Stimulated activated CD8-positive, alpha-beta memory T cell treated with anti-CD3 and anti-CD28 coated beads, Interleukin-15, amount 100 ng/mL, for 24 hours (primary cell): ENCODE results near the gene CYP26B1.

ENCODE experiments used
- DNase-seq: peaks from one replicate; pipeline ENCODE4 v3.0.0-alpha.2; 2020; ENCODE audit warnings: low read depth

CYP26B1 gene

GRCh38 chr2:72129681-72130340, 17.9 kb downstream of the CYP26B1 start:
- DNase-seq, result no peak

- DNase-seq, result no peak
These were observed 18.8 kb downstream of the CYP26B1 start for GRCh38 chr2:72128843-72129227.

GRCh38 chr2:72128059-72128842, 19.4 kb downstream of the CYP26B1 start:
- no peak for DNase-seq

GRCh38 chr2:72127401-72128058, 20.1 kb downstream of the CYP26B1 start:
- no peak for DNase-seq

GRCh38 chr2:72126186-72127100, 21.2 kb downstream of the CYP26B1 start:
- DNase-seq, result no peak

- DNase-seq, result no peak
These were observed 23.3 kb downstream of the CYP26B1 start for GRCh38 chr2:72124376-72124775.

- no peak for DNase-seq
These were observed 26.5 kb downstream of the CYP26B1 start for GRCh38 chr2:72121153-72121552.

- DNase-seq, result no peak
These were observed 28.7 kb downstream of the CYP26B1 start for GRCh38 chr2:72118951-72119350.

GRCh38 chr2:72118386-72118785, 29.3 kb downstream of the CYP26B1 start:
- no peak for DNase-seq

- no peak for DNase-seq
These were observed 29.9 kb downstream of the CYP26B1 start for GRCh38 chr2:72117718-72118117.

GRCh38 chr2:72117029-72117428, 30.6 kb downstream of the CYP26B1 start:
- DNase-seq, result no peak

- DNase-seq, result no peak
These were observed 31.6 kb downstream of the CYP26B1 start for GRCh38 chr2:72116081-72116533.

- DNase-seq, result no peak
These were observed 32.3 kb downstream of the CYP26B1 start for GRCh38 chr2:72115110-72116080.

- no peak for DNase-seq
These were observed 33.0 kb downstream of the CYP26B1 start for GRCh38 chr2:72114693-72115051.

GRCh38 chr2:72113847-72114692, 33.6 kb downstream of the CYP26B1 start:
- no peak for DNase-seq

GRCh38 chr2:72112981-72113846, 34.4 kb downstream of the CYP26B1 start:
- DNase-seq, result no peak

- no peak for DNase-seq
These were observed 35.3 kb downstream of the CYP26B1 start for GRCh38 chr2:72112401-72112800.

GRCh38 chr2:72111061-72111460, 36.6 kb downstream of the CYP26B1 start:
- no peak for DNase-seq

- DNase-seq, result no peak
These were observed 37.8 kb downstream of the CYP26B1 start for GRCh38 chr2:72109904-72110303.
